Activated CD4-positive, alpha-beta T cell treated with anti-CD3 and anti-CD28 coated beads, Interleukin-2, amount 50 U/mL, for 24 hours (primary cell): ENCODE results near the gene COL15A1.

Experiments
- DNase-seq, 2 donors: peaks; one replicate each; pipeline ENCODE4 v3.0.0-alpha.2; 2020; ENCODE audit warnings: low read depth in 1 of 2, low spot score in 1 of 2

Gene COL15A1

GRCh38 chr9:98915599-98915998 lies 28.1 kb upstream of the COL15A1 start:
- DNase-seq = no peak

GRCh38 chr9:98916660-98917059 lies 27.0 kb upstream of the COL15A1 start:
- no peak for DNase-seq

- no peak for DNase-seq
Observed at GRCh38 chr9:98917746-98918487, 25.8 kb upstream of the COL15A1 start.

- DNase-seq = no peak
Observed at GRCh38 chr9:98921732-98922131, 22.0 kb upstream of the COL15A1 start.

- no peak for DNase-seq
Observed at GRCh38 chr9:98922721-98923435, 20.8 kb upstream of the COL15A1 start.

- DNase-seq = no peak
Observed at GRCh38 chr9:98923451-98924123, 20.1 kb upstream of the COL15A1 start.

GRCh38 chr9:98924946-98925820 lies 18.5 kb upstream of the COL15A1 start:
- DNase-seq = no peak

- DNase-seq = no peak
Observed at GRCh38 chr9:98925956-98926355, 17.8 kb upstream of the COL15A1 start.

- DNase-seq = no peak
Observed at GRCh38 chr9:98927724-98928123, 16.0 kb upstream of the COL15A1 start.

- DNase-seq = no peak
Observed at GRCh38 chr9:98929071-98929470, 14.6 kb upstream of the COL15A1 start.

GRCh38 chr9:98929895-98930341 lies 13.8 kb upstream of the COL15A1 start:
- no peak for DNase-seq

- DNase-seq = no peak
Observed at GRCh38 chr9:98930792-98931191, 12.9 kb upstream of the COL15A1 start.

GRCh38 chr9:98931600-98932389 lies 11.9 kb upstream of the COL15A1 start:
- DNase-seq = no peak

- no peak for DNase-seq
Observed at GRCh38 chr9:98933185-98933584, 10.5 kb upstream of the COL15A1 start.

- no peak for DNase-seq
Observed at GRCh38 chr9:98933890-98934289, 9.8 kb upstream of the COL15A1 start.

GRCh38 chr9:98935071-98935505 lies 8.6 kb upstream of the COL15A1 start:
- DNase-seq = no peak

- DNase-seq = no peak
Observed at GRCh38 chr9:98940276-98940675, 3.4 kb upstream of the COL15A1 start.

- DNase-seq = no peak
Observed at GRCh38 chr9:98941946-98942523, 1.7 kb upstream of the COL15A1 start.

GRCh38 chr9:98942906-98943681 lies 613 bp upstream of the COL15A1 start:
- DNase-seq = no peak
